T-helper 17 cell (primary cell): ENCODE data around the gene ANKRD2. TPM values are rescaled to one million over a fixed set of nuclear protein-coding genes. Genes with fewer than 3 reads are reported as not detected.

Experiments
- ATAC-seq: fragments of 150-1000 bp; cut with Tn5 transposase; 2 replicates; pipeline ENCODE4 v1.10.0; 2021; ENCODE audit warnings: mild to moderate bottlenecking, moderate library complexity
- DNase-seq, 3 donors: peaks; one replicate each; pipeline versions ENCODE4 v3.0.0 to v3.0.0-alpha.2; 2020 to 2021
- H3K9me3 ChIP-seq: one replicate; pipeline ENCODE4 v1.7.0; 2013; ENCODE audit warnings: low read length, mild to moderate bottlenecking; ENCODE audit not compliant: control insufficient read depth, poor library complexity, severe bottlenecking
- H3K27ac Mint-ChIP-seq: one replicate; pipeline ENCODE4 v1.8.0; 2022; ENCODE audit warnings: mild to moderate bottlenecking, moderate library complexity, mixed read lengths
- H3K27me3 Mint-ChIP-seq: one replicate; pipeline ENCODE4 v1.8.0; 2022; ENCODE audit warnings: mixed read lengths
- H3K36me3 Mint-ChIP-seq: one replicate; pipeline ENCODE4 v1.8.0; 2022; ENCODE audit warnings: low read depth, mixed read lengths
- H3K4me1 Mint-ChIP-seq: one replicate; pipeline ENCODE4 v1.8.0; 2022; ENCODE audit warnings: mild to moderate bottlenecking, mixed read lengths
- H3K4me3 Mint-ChIP-seq: one replicate; pipeline ENCODE4 v1.8.0; 2022; ENCODE audit warnings: mild to moderate bottlenecking, moderate library complexity, mixed read lengths
- total RNA-seq, 4 donors: library from RNA in 2 of 4; stranded (reverse) in 2 of 4; gene quantifications; one replicate each; pipeline ENCODE4 v1.2.3 and lab custom pipeline; 2022 to 2026

The ANKRD2 gene
- total RNA-seq, 2 donors from 2014 or later = not detected

DNA sequence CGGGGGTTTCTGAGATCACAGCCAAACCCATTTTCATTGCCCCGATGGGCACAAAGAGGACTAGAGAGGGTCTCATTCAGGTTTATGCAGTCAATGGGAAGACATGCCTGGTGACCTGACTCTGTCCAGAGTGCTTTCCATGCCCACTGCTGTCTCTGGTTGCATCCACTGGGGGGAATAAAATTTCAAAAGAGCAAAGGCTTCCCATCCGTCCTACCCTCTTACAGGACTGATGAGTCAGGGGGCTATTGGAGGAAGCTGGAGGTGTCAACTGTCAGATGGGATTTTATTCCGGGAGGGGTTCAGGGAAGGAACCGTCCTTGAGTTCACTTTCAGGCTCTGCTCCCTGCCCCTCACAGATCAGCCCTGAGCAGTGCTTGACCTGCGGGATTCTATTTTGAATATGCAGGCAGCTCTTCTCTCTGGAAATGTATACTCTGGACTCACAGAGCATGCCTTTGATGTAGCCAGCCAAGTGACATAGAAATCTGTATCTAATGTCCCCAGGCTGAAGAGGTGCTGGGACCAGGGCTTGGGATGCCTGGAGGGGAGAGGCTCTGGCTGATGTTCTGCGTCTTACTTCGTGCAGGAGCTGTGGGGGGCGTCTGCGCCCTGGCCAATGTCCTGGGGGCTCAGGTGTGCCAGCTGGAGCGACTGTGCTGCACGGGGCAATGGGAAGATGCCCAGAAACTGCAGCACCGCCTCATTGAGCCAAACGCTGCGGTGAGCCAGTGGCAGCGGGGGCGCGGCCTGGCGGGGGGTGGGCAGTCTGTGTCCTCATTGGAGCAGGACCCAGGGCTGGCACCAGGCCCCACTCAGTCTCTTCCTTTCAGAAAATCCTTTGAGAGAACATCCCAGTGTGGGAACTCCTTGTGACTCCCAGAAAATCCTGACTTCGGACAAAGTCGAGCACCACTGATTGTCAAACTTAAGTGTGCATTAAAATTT is 29.0 kb downstream of the ANKRD2 start:
- ATAC-seq (no peak), DNase-seq (no peak)
- H3K27me3 Mint-ChIP-seq = no peaks in the 10 kb centered on the region
- no peaks in the 10 kb centered on the region for H3K9me3 ChIP-seq
- no peaks in the 10 kb centered on the region for H3K36me3 Mint-ChIP-seq
- peaks cover 5% of the 10 kb centered on the region for H3K4me1 Mint-ChIP-seq
- no peak overlapping the region for H3K27ac Mint-ChIP-seq
- no peak overlapping the region for H3K4me3 Mint-ChIP-seq

DNA sequence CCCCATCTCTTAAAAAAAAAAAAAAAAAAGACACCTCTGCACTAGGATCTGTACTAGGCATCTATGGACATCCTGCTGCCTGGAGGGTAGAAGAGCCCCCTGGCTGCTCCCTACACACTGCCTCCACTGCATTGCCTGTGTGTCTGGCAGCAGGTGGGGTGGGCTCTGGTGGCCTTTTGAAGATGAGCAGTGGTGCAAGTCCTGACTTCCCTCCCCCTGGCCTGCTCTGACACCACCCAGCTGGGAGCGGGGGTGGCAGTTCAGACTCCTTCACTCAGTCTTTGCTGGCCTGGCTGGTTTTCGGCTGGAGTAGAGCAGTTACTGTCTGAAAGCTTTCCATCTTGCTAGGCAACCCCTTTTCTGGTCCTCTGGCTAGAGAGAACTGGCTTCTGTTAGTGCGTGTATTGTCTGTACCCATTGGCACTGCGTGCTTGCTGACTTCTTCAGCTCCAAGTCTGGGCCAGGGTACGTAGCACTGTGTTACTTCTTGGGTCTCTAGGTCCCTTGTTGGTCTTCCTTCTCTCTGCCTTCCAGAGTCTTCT is 34.6 kb downstream of the ANKRD2 start:
- DNase-seq (no peak), ATAC-seq (no peak)
- no peaks in the 10 kb centered on the region for H3K9me3 ChIP-seq
- Mint-ChIP-seq H3K4me1 (no peaks in the 10 kb centered on the region), H3K36me3 (no peaks in the 10 kb centered on the region), H3K27ac (no peak overlapping the region), H3K27me3 (no peaks in the 10 kb centered on the region), H3K4me3 (no peak overlapping the region)

- ATAC-seq (no peak), DNase-seq (no peak)
- Mint-ChIP-seq H3K27ac (no peak overlapping the region), H3K36me3 (no peaks in the 10 kb centered on the region), H3K4me3 (peak overlapping the region; percentile 45), H3K4me1 (no peaks in the 10 kb centered on the region), H3K27me3 (no peaks in the 10 kb centered on the region)
- no peaks in the 10 kb centered on the region for H3K9me3 ChIP-seq
Observed at GRCh38 chr10:97608991-97609561, 36.5 kb downstream of the ANKRD2 start.

DNA sequence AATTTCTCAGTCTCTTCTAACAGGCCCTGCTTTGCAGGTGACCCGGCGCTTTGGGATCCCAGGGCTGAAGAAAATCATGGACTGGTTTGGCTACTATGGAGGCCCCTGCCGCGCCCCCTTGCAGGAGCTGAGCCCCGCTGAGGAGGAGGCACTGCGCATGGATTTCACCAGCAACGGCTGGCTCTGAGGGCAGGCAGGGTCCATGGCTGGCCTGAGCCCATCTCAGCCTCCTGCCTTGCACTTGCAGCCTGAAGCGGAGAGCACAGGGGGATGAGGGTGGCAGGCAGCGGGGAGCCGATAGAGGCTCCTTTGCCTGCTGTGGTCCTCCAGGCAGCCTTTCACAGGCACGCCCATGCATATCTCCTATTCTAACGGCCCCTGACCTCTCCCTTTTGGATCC is 38.9 kb downstream of the ANKRD2 start:
- no peak for DNase-seq
- no peak overlapping the region for H3K27ac Mint-ChIP-seq
- H3K36me3 Mint-ChIP-seq = no peaks in the 10 kb centered on the region
- no peaks in the 10 kb centered on the region for H3K9me3 ChIP-seq
- no peak for ATAC-seq
- no peaks in the 10 kb centered on the region for H3K27me3 Mint-ChIP-seq
- H3K4me1 Mint-ChIP-seq = no peaks in the 10 kb centered on the region
- no peak overlapping the region for H3K4me3 Mint-ChIP-seq

DNA sequence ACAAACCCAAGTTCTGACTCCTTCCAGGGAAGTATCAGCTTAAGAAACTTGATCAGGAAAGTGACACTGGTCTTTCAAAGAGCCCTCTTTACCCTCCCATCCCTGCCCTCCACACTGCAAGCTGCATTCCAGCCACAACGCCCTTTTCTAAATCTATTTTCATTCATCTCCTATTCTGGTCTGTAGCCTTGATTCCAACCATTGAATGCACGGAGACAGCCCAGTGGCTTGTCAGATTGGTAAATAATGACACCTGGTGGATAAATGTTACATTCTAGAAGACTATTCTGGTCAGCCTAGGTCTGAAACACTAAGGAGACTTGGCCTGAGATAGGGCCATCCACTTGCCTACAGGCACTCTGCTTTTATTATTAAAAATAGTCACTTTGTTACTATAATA is 39.8 kb downstream of the ANKRD2 start:
- Mint-ChIP-seq H3K27me3 (no peaks in the 10 kb centered on the region), H3K4me3 (no peak overlapping the region), H3K36me3 (no peaks in the 10 kb centered on the region), H3K27ac (no peak overlapping the region), H3K4me1 (no peaks in the 10 kb centered on the region)
- no peak for DNase-seq
- H3K9me3 ChIP-seq = no peaks in the 10 kb centered on the region
- ATAC-seq = no peak

GRCh38 chr10:97618285-97618684 is 45.7 kb downstream of the ANKRD2 start:
- no peak for DNase-seq
- no peaks in the 10 kb centered on the region for H3K9me3 ChIP-seq
- H3K36me3 Mint-ChIP-seq = peaks cover 2% of the 10 kb centered on the region
- peaks cover 2% of the 10 kb centered on the region for H3K4me1 Mint-ChIP-seq
- no peak for ATAC-seq
- no peaks in the 10 kb centered on the region for H3K27me3 Mint-ChIP-seq
- H3K27ac Mint-ChIP-seq = no peak overlapping the region
- no peak overlapping the region for H3K4me3 Mint-ChIP-seq

DNA sequence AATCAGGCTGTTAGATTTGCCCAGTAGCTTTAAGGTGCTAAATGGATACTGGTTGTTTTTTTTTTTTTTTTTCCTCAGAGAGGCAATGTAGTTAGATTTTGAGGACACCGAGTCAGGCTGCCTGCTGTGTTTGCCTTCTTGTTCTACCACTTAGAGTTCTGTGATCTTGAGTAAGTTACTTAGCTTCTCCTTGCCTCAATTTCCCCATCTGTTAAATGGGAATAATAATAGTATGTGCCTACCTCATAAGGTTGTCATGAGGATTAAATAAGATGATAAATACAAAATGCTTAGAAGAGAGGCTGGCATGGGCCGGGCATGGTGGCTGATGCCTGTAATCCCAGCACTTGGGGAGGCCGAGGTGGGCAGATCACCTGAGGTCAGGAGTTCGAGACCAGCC is 46.2 kb downstream of the ANKRD2 start:
- Mint-ChIP-seq H3K36me3 (peaks cover 2% of the 10 kb centered on the region), H3K27me3 (no peaks in the 10 kb centered on the region), H3K4me3 (no peak overlapping the region), H3K27ac (no peak overlapping the region), H3K4me1 (peaks cover 2% of the 10 kb centered on the region)
- no peaks in the 10 kb centered on the region for H3K9me3 ChIP-seq
- no peak for DNase-seq
- ATAC-seq = no peak

DNA sequence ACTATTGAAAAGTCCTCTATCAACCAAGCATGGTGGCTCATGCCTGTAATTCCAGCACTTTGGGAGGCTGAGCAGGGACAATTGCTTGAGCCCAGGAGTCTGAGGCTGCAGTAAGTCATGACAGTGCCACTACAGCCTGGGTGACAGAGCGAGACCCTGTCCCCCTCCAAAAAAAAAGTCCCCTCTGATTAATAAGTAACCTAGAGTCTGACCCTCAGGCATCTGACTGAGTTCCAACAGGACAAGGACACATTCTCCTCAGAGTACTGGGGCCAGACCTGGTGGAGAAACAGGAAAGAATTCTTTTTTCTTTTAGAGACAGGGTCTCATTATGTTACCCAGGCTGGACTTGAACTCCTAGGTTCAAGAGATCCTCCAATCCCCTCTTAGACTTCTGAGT is 50.7 kb downstream of the ANKRD2 start:
- H3K9me3 ChIP-seq = no peaks in the 10 kb centered on the region
- H3K36me3 Mint-ChIP-seq = peaks cover 2% of the 10 kb centered on the region
- no peak overlapping the region for H3K4me3 Mint-ChIP-seq
- ATAC-seq = no peak
- no peaks in the 10 kb centered on the region for H3K27me3 Mint-ChIP-seq
- H3K27ac Mint-ChIP-seq = no peak overlapping the region
- no peak for DNase-seq
- H3K4me1 Mint-ChIP-seq = peaks cover 2% of the 10 kb centered on the region

DNA sequence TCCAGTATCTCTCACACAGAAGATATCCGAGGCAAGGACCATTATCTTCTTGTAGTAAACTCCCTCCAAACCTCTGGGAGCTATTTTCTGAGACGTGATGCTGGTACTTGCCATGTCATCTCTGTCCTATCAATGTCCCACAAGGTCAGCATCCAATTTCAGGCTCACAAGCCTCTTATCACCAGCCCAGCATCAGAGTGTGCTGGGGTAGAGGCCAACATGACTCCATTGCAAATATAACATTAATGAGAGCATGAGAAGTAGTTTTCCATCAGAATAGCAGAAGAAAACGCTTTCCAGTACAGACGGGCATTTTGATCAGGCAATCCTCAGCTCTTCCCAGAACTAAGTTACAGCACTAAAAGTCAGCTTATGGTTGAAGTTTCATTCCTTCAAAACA is 55.2 kb downstream of the ANKRD2 start:
- Mint-ChIP-seq H3K27me3 (no peaks in the 10 kb centered on the region), H3K4me3 (no peak overlapping the region), H3K4me1 (peaks cover under 1% of the 10 kb centered on the region), H3K27ac (no peak overlapping the region), H3K36me3 (no peaks in the 10 kb centered on the region)
- no peak for DNase-seq
- no peaks in the 10 kb centered on the region for H3K9me3 ChIP-seq
- ATAC-seq = no peak

GRCh38 chr10:97628228-97628627 is 55.6 kb downstream of the ANKRD2 start:
- no peak for ATAC-seq
- H3K4me1 Mint-ChIP-seq = peaks cover 5% of the 10 kb centered on the region
- H3K27me3 Mint-ChIP-seq = no peaks in the 10 kb centered on the region
- H3K4me3 Mint-ChIP-seq = no peak overlapping the region
- H3K27ac Mint-ChIP-seq = no peak overlapping the region
- H3K9me3 ChIP-seq = no peaks in the 10 kb centered on the region
- DNase-seq = no peak
- peaks cover 1% of the 10 kb centered on the region for H3K36me3 Mint-ChIP-seq

DNA sequence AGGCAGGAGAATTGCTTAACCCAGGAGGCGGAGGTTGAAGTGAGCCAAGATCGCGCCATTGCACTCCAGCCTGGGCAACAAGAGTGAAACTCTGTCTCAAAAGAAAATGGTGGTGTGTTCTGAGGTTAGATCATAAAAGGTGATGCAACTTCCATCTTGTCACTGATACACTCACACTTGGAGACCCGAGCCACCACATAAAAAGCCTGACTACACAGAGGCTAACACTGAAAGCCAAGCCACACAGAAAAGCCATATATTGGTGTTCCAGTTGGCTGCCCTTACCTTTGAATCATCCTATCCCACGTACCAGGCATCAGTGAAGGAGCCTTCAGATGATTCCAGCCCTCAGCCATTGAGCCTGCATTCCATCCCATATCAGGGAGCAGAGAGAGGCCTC is 56.7 kb downstream of the ANKRD2 start:
- Mint-ChIP-seq H3K4me1 (peaks cover 9% of the 10 kb centered on the region), H3K4me3 (no peak overlapping the region), H3K27ac (no peak overlapping the region), H3K27me3 (no peaks in the 10 kb centered on the region), H3K36me3 (peaks cover 3% of the 10 kb centered on the region)
- ATAC-seq (no peak), DNase-seq (no peak)
- no peaks in the 10 kb centered on the region for H3K9me3 ChIP-seq

- no peak for ATAC-seq
- no peak for DNase-seq
Observed at GRCh38 chr10:97631098-97631497, 58.5 kb downstream of the ANKRD2 start.

DNA sequence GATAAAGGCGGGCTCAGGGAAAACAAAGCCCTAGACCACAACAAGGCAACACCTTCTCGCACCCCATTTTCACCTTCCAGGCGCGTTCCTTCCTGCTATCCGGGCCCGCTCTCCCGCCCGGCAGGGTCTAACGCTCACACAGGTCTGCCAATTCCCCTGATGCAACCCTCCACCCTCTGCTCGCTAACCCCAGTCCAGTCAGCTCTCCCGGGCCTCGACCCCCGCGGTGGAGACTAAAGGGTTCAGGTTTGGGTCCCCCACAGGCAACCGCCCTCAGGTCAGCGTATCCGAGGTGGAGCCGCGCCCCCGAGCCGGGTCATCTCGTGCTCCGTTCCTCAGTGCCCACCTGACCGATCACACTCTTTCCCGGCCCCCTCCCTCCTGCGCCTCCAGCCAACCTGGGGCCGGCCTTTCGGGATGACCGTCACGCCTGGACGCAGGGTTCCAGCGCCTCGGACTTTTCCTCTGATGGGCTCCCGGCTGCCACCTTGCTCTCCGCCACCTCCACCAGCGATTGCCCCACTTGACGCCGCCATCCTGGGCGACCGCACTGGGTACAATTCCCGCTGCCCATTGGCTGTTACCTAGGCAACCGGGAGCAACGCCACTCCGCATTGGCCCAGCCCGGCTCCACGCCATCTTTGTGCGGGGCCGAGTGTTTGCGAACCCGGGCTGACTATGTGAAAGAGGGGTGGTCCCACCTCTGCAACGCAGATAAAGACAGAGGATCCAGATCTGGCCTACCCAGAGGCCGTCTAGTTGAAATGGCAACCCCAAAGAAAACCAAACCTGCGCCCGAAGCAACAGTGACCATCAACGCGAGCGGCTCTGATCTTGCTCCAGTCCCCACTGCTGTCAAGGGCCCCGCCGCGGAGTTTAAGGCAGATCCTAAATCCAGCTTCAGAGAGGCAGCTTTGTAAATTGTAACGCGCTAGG is 60.6 kb downstream of the ANKRD2 start, which contains the start of gene MORN4:
TSS of gene MORN4 (minus strand) at position 552 of the 936 bp plus-strand sequence. CDS start 13,847 bp downstream, outside the sequence.
- Mint-ChIP-seq H3K36me3 (peaks cover 3% of the 10 kb centered on the region), H3K4me1 (peaks cover 9% of the 10 kb centered on the region), H3K4me3 (peak within 1 kb of the TSS; percentile 100), H3K27ac (peak within 1 kb of the TSS; percentile 96), H3K27me3 (no peaks in the 10 kb centered on the region)
- DNase-seq = peak; percentile 84 to 90 (median 85)
- no peaks in the 10 kb centered on the region for H3K9me3 ChIP-seq
- peak; percentile 100 for ATAC-seq

More at GRCh38 chr10:97631098-97631497, 58.5 kb downstream of the ANKRD2 start:
- peaks cover 9% of the 10 kb centered on the region for H3K4me1 Mint-ChIP-seq
- H3K36me3 Mint-ChIP-seq = peaks cover 3% of the 10 kb centered on the region
- H3K27ac Mint-ChIP-seq = no peak overlapping the region
- no peaks in the 10 kb centered on the region for H3K9me3 ChIP-seq
- H3K4me3 Mint-ChIP-seq = no peak overlapping the region
- H3K27me3 Mint-ChIP-seq = no peaks in the 10 kb centered on the region
